GM18508 (cell line): ENCODE data around the gene KCND2.
"Not testable (repeated sequence)": the region's sequence is repeated elsewhere in the genome, so short reads cannot be mapped to it uniquely, and the experiment has no call there.

Source experiments
- ATAC-seq: cut with Tn5 transposase; IDR thresholded peaks from one replicate; pipeline ENCODE4 v1.9.1; 2021; ENCODE audit warnings: moderate number of reproducible peaks; ENCODE audit not compliant: insufficient read depth, unreplicated experiment

The KCND2 gene

GRCh38 chr7:120675076-120675475 is 402.1 kb downstream of the KCND2 start:
- ATAC-seq = no peak

GRCh38 chr7:120677535-120677934 is 404.6 kb downstream of the KCND2 start:
- no peak for ATAC-seq

- no peak for ATAC-seq
Measured at GRCh38 chr7:120680985-120681384, 408.0 kb downstream of the KCND2 start.

GRCh38 chr7:120684463-120684862 is 411.5 kb downstream of the KCND2 start:
- no peak for ATAC-seq

GRCh38 chr7:120691915-120692314 is 418.9 kb downstream of the KCND2 start:
- ATAC-seq = no peak

- no peak for ATAC-seq
Measured at GRCh38 chr7:120695848-120696247, 422.9 kb downstream of the KCND2 start.

GRCh38 chr7:120700796-120701195 is 427.8 kb downstream of the KCND2 start:
- no peak for ATAC-seq

GRCh38 chr7:120702408-120702807 is 429.4 kb downstream of the KCND2 start:
- ATAC-seq = not testable (repeated sequence)

- ATAC-seq = no peak
Measured at GRCh38 chr7:120703585-120704240, 430.7 kb downstream of the KCND2 start.

- ATAC-seq = no peak
Measured at GRCh38 chr7:120709252-120709971, 436.4 kb downstream of the KCND2 start.

GRCh38 chr7:120709972-120710320 is 437.0 kb downstream of the KCND2 start:
- no peak for ATAC-seq

- no peak for ATAC-seq
Measured at GRCh38 chr7:120714945-120715344, 442.0 kb downstream of the KCND2 start.

- ATAC-seq = no peak
Measured at GRCh38 chr7:120716307-120716706, 443.3 kb downstream of the KCND2 start.

GRCh38 chr7:120717166-120717565 is 444.2 kb downstream of the KCND2 start:
- no peak for ATAC-seq

- no peak for ATAC-seq
Measured at GRCh38 chr7:120718361-120718760, 445.4 kb downstream of the KCND2 start.

GRCh38 chr7:120720317-120720716 is 447.3 kb downstream of the KCND2 start:
- no peak for ATAC-seq

GRCh38 chr7:120723465-120724385 is 450.8 kb downstream of the KCND2 start:
- ATAC-seq = no peak

- ATAC-seq = no peak
Measured at GRCh38 chr7:120724448-120724847, 451.5 kb downstream of the KCND2 start.

- no peak for ATAC-seq
Measured at GRCh38 chr7:120724955-120725354, 452.0 kb downstream of the KCND2 start.

- ATAC-seq = no peak
Measured at GRCh38 chr7:120725376-120726039, 452.5 kb downstream of the KCND2 start.
